A549 (cell line): ENCODE results near the gene CDC42EP1. TPM values are rescaled to one million over a fixed set of nuclear protein-coding genes. Genes with fewer than 3 reads are reported as not detected.

Experiments used
- ATAC-seq, 2 experiments: fragments of 200-7000 bp in 1 of 2; fragments of >200 bp in 1 of 2; cut with Nextera tagmentation in 1 of 2; cut with Tn5 transposase in 1 of 2; 3 replicates each; pipeline versions ENCODE4 v1.8.0 to v1.9.1; 2018 to 2020; ENCODE audit warnings: mild to moderate bottlenecking in 1 of 2, moderate library complexity in 1 of 2
- CTCF ChIA-PET: fragments of 300-600 bp; sonication (Branson Sonifier 250); formaldehyde crosslinking; extraction: SDS; loops from one replicate; lab custom pipeline; 2021; ENCODE audit warnings: antibody characterized with exemption, inconsistent platforms; lab: Yijun Ruan, JAX
- POLR2A ChIA-PET: fragments of 350-600 bp; formaldehyde crosslinking; extraction: SDS; loops from one replicate; lab custom pipeline; 2021; ENCODE audit warnings: antibody characterized with exemption, inconsistent platforms; lab: Yijun Ruan, JAX
- DNase-seq, 2 experiments: peaks; one replicate each; pipeline versions ENCODE4 v3.0.0 to v3.0.0-alpha.2; 2011 to 2016; ENCODE audit warnings: low read depth in 1 of 2, low spot score in 1 of 2
- FAIRE-seq: peaks from 2 replicates; lab custom pipeline; 2011; peaks lifted over from hg19 to GRCh38; lab: Jason Lieb, UNC
- H3K27ac ChIP-seq, 2 experiments: fragments of >200 bp; sonication (Bioruptor Twin); formaldehyde crosslinking; 3 replicates each; pipeline ENCODE4 v1.5.1; 2016 to 2017
- H3K4me1 ChIP-seq: fragments of >200 bp; sonication (Bioruptor Twin); formaldehyde crosslinking; 3 replicates; pipeline ENCODE4 v1.6.1; 2016
- H3K4me2 ChIP-seq: fragments of >200 bp; sonication (Bioruptor Twin); formaldehyde crosslinking; 3 replicates; pipeline ENCODE4 v1.6.1; 2016
- H3K4me3 ChIP-seq: fragments of >200 bp; sonication (Bioruptor Twin); formaldehyde crosslinking; 3 replicates; pipeline ENCODE4 v1.5.1; 2016
- H3K9me3 ChIP-seq: fragments of >200 bp; sonication (Bioruptor Twin); formaldehyde crosslinking; 3 replicates; pipeline ENCODE4 v1.6.1; 2016
- BCL3 ChIP-seq: fragments of >200 bp; sonication (Bioruptor Twin); formaldehyde crosslinking; IDR thresholded peaks from 3 replicates; pipeline ENCODE4 v1.6.1; 2016
- BHLHE40 ChIP-seq: IDR thresholded peaks from 2 replicates; pipeline ENCODE4 v1.6.1; 2012; ENCODE audit warnings: low read depth, low read length, inconsistent platforms
- CBX2 ChIP-seq: fragments of 200-600 bp; sonication (generic); IDR thresholded peaks from 2 replicates; pipeline ENCODE4 v1.6.1; 2016; ENCODE audit warnings: low read depth, mild to moderate bottlenecking, borderline replicate concordance
- CBX8 ChIP-seq: fragments of 200-600 bp; sonication (generic); IDR thresholded peaks from 2 replicates; pipeline ENCODE4 v1.6.1; 2016
- CHD4 ChIP-seq: fragments of 200-600 bp; sonication (generic); IDR thresholded peaks from 2 replicates; pipeline ENCODE4 v1.6.1; 2016; ENCODE audit warnings: antibody characterized with exemption, mild to moderate bottlenecking, borderline replicate concordance
- CTCF ChIP-seq: fragments of >200 bp; sonication (Bioruptor Twin); formaldehyde crosslinking; IDR thresholded peaks from 3 replicates; pipeline ENCODE4 v1.5.1; 2016
- EHF ChIP-seq: fragments of 250-450 bp; sonication (Bioruptor Pico); IDR thresholded peaks from 2 replicates; pipeline ENCODE4 v1.5.0; 2020; ENCODE audit warnings: mild to moderate bottlenecking
- FOSL2 ChIP-seq, 2 experiments: fragments of 450-650 bp in 1 of 2; fragments of >200 bp in 1 of 2; sonication (Bioruptor Twin) in 1 of 2; formaldehyde crosslinking; IDR thresholded peaks; 2 replicates each; pipeline versions ENCODE4 v1.5.0 to v1.6.1; 2016 to 2020; ENCODE audit warnings: mild to moderate bottlenecking in 1 of 2, moderate library complexity in 1 of 2
- GATA3 ChIP-seq: IDR thresholded peaks from 2 replicates; pipeline ENCODE4 v1.6.1; 2012; ENCODE audit warnings: borderline replicate concordance
- HEYL ChIP-seq: fragments of 250-450 bp; sonication (Bioruptor Pico); IDR thresholded peaks from 2 replicates; pipeline ENCODE4 v1.8.0; 2021; ENCODE audit warnings: mild to moderate bottlenecking, moderate library complexity
- HOXB13 ChIP-seq: fragments of 250-450 bp; sonication (Bioruptor Pico); IDR thresholded peaks from 2 replicates; pipeline ENCODE4 v1.5.0; 2020; ENCODE audit warnings: low read depth, mild to moderate bottlenecking, moderate library complexity
- HOXB5 ChIP-seq: fragments of 250-450 bp; sonication (Bioruptor Pico); IDR thresholded peaks from 2 replicates; pipeline ENCODE4 v1.5.0; 2020; ENCODE audit warnings: mild to moderate bottlenecking, moderate library complexity
- KDM1A ChIP-seq: fragments of 200-600 bp; sonication (generic); IDR thresholded peaks from 2 replicates; pipeline ENCODE4 v1.6.1; 2016; ENCODE audit warnings: low read depth, mild to moderate bottlenecking
- KDM5A ChIP-seq: fragments of 200-600 bp; sonication (generic); IDR thresholded peaks from 2 replicates; pipeline ENCODE4 v1.6.1; 2016; ENCODE audit warnings: antibody characterized with exemption, mild to moderate bottlenecking
- MAX ChIP-seq: IDR thresholded peaks from 2 replicates; pipeline ENCODE4 v1.6.1; 2012
- MAZ ChIP-seq: fragments of 150-350 bp; IDR thresholded peaks from 2 replicates; pipeline ENCODE4 v1.6.1; 2014; ENCODE audit warnings: antibody characterized with exemption, low read depth, low read length, borderline replicate concordance
- NR3C1 ChIP-seq: fragments of >200 bp; sonication (Bioruptor Twin); formaldehyde crosslinking; IDR thresholded peaks from 3 replicates; pipeline ENCODE4 v1.6.1; 2017
- PHF8 ChIP-seq: fragments of 200-600 bp; sonication (generic); IDR thresholded peaks from 2 replicates; pipeline ENCODE4 v1.6.1; 2016; ENCODE audit warnings: low read depth, mild to moderate bottlenecking, antibody characterized with exemption, moderate library complexity, borderline replicate concordance
- POLR2A ChIP-seq: IDR thresholded peaks from 2 replicates; pipeline ENCODE4 v1.6.1; 2012; ENCODE audit warnings: mild to moderate bottlenecking, low read length
- POLR2AphosphoS2 ChIP-seq: conservative IDR thresholded peaks from 2 replicates; pipeline ENCODE4 v1.6.1; 2012; ENCODE audit warnings: low read length, improper control_type of control experiment, inconsistent platforms
- RARB ChIP-seq: fragments of 250-450 bp; sonication (Bioruptor Pico); IDR thresholded peaks from 2 replicates; pipeline ENCODE4 v1.8.0; 2021; ENCODE audit warnings: mild to moderate bottlenecking, moderate library complexity
- RCOR1 ChIP-seq: fragments of 150-350 bp; IDR thresholded peaks from 2 replicates; pipeline ENCODE4 v1.6.1; 2014; ENCODE audit warnings: antibody characterized with exemption, low read length, low read depth
- REST ChIP-seq: fragments of 200-600 bp; sonication (generic); IDR thresholded peaks from 2 replicates; pipeline ENCODE4 v1.6.1; 2016; ENCODE audit warnings: antibody characterized with exemption, mild to moderate bottlenecking, moderate library complexity
- SREBF2 ChIP-seq: fragments of 450-650 bp; IDR thresholded peaks from 2 replicates; pipeline ENCODE4 v1.6.1; 2014; ENCODE audit warnings: mild to moderate bottlenecking, moderate library complexity
- ZFP36 ChIP-seq: fragments of 450-650 bp; IDR thresholded peaks from 2 replicates; pipeline ENCODE4 v1.6.1; 2014; ENCODE audit warnings: borderline replicate concordance; ENCODE audit not compliant: partially characterized antibody
- WGBS: methylation state at CpG from one replicate; pipeline ENCODE4 v1.1.6; 2017; ENCODE audit errors: missing lambda C conversion rate; 5-methylcytosine and 5-hydroxymethylcytosine counted together
- polyA plus RNA-seq, 4 experiments: library from polyadenylated mRNA; depleted of rRNA in 3 of 4; stranded (reverse); fragments of >200 nt; fragmentation: RNase III in 1 of 4; extraction: RNeasy Plus Mini Kit Qiagen cat#74134 plus additional on column Dnase treatment in 1 of 4; gene quantifications; 2 replicates in 3 of 4; 3 replicates in 1 of 4; pipeline ENCODE4 v1.2.3, GENCODE V29; 2011 to 2017

The CDC42EP1 gene
- polyA plus RNA-seq, 2 of the 4 experiments (the other 2 are of a cell fraction) = 16.0 to 20.2 TPM

- DNase-seq (peak; percentile 53 to 60), ATAC-seq (peak; percentile 80 to 94), FAIRE-seq (no peak)
- Histone ChIP-seq H3K9me3 (no peaks in the 10 kb centered on the region), H3K4me1 (peaks cover 29% of the 10 kb centered on the region), H3K27ac (peak overlapping the region; percentile 89 to 90), H3K4me2 (peak overlapping the region; percentile 84), H3K4me3 (no peak overlapping the region)
- POLR2A ChIA-PET = no interaction called here
- WGBS = 10% methylated on average over 9 of the region's 10 CpGs
- TF ChIP-seq CTCF = no peak
- TF ChIP-seq BCL3 = no peak
- no peak for TF ChIP-seq KDM5A
- no peak for TF ChIP-seq REST
- no peak for TF ChIP-seq HOXB13 (CRISPR knock-in tag)
- TF ChIP-seq POLR2AphosphoS2 = no peak
- TF ChIP-seq PHF8 = no peak
- no peak for TF ChIP-seq HOXB5
- no peak for TF ChIP-seq EHF (CRISPR knock-in tag)
- peak; percentile 56 for TF ChIP-seq FOSL2 (IDR thresholded peaks at IDR 0.05)
- peak; percentile 87 for TF ChIP-seq FOSL2 (CRISPR knock-in tag; IDR thresholded peaks at IDR 0.05)
- no peak for TF ChIP-seq CBX8
- no peak for TF ChIP-seq CBX2
- peak; percentile 51; the same call in 1 of the 2 replicates for TF ChIP-seq MAX
- TF ChIP-seq RCOR1 = no peak
- no peak for TF ChIP-seq RARB
- peak; percentile 31; the same call in 1 of the 2 replicates for TF ChIP-seq GATA3
- TF ChIP-seq SREBF2 = no peak
- TF ChIP-seq CHD4 = no peak
- no peak for TF ChIP-seq POLR2A
- no peak for TF ChIP-seq KDM1A
- no peak for TF ChIP-seq BHLHE40
- no peak for TF ChIP-seq HEYL
- no peak for TF ChIP-seq NR3C1
- no peak for TF ChIP-seq ZFP36
- no peak for TF ChIP-seq MAZ
- CTCF ChIA-PET = interaction anchor here (0.7 to 1.2 kb wide), 6 partner anchors 14 to 82 kb away, joined by 3 to 8 read pairs (median 4); no protein-coding TSS in a partner anchor
Observed at GRCh38 chr22:37525073-37525745, 35.1 kb upstream of the CDC42EP1 start.
